ENCODE data around the gene EVC2. TPM values are rescaled to one million over a fixed set of nuclear protein-coding genes. Genes with fewer than 3 reads are reported as not detected.

Gene EVC2
- total and polyA plus RNA-seq, 2 of the 4 experiments (the other 2 are of a cell fraction), result 2.7 to 5.9 TPM

- H3K4me2 ChIP-seq (ENCODE audit: low read depth, low read length), result no peak overlapping the region
- ATAC-seq (ENCODE audit: low read depth) (no peak), DNase-seq (no peak)
- no peak overlapping the region for H2BK20ac ChIP-seq (ENCODE audit: low read depth, low read length)
- WGBS, 2 experiments (ENCODE audit: extremely low coverage in 2 of 2, insufficient read length in 1 of 2), result 98% methylated on average over 7 of the region's 10 CpGs; no CpG with 5 or more reads in 1 of the 2 experiments
- no peak overlapping the region for H3K18ac ChIP-seq (ENCODE audit: low read depth, low read length)
- H2BK120ac ChIP-seq (ENCODE audit: low read depth, low read length), result no peak overlapping the region
- H4K5ac ChIP-seq (ENCODE audit: low read depth, low read length), result no peak overlapping the region
- H3K27me3 ChIP-seq (ENCODE audit: control insufficient read depth, insufficient read depth, low read length), result no peaks in the 10 kb centered on the region
- no peak overlapping the region for H3K4me3 ChIP-seq (ENCODE audit: insufficient read depth, low read depth, low read length)
- no peak overlapping the region for H2AK5ac ChIP-seq (ENCODE audit: low read depth, low read length)
- no TSS peak for BruUV-seq (replicated peaks)
- no peak overlapping the region for H3K56ac ChIP-seq (ENCODE audit: extremely low read depth, insufficient read depth, low read length)
- H3K79me1 ChIP-seq (ENCODE audit: low read depth in 1 of 2, low read length in 2 of 2), result peaks cover 38 to 57% of the 10 kb centered on the region in 2 experiments
- in situ Hi-C loops (cut with MboI; ENCODE audit: low sequenced_read_pairs), result no loop called here
- H3K4me1 ChIP-seq (ENCODE audit: control insufficient read depth, insufficient read depth, low read length), result no peaks in the 10 kb centered on the region
- no peak overlapping the region for H3K23ac ChIP-seq (ENCODE audit: low read depth, low read length)
- dilution Hi-C loops (cut with HindIII; ENCODE audit: low sequenced_read_pairs, unreplicated experiment), result no loop called here
- H2BK5ac ChIP-seq (ENCODE audit: low read depth, low read length, poor library complexity, severe bottlenecking), result no peak overlapping the region
- H3K14ac ChIP-seq (replicated peaks; ENCODE audit: low read depth, low read length), result no peak overlapping the region
- H3K4ac ChIP-seq (ENCODE audit: low read depth, low read length), result no peak overlapping the region
- H3K9me1 ChIP-seq (ENCODE audit: insufficient read depth, low read length), result peaks cover 6% of the 10 kb centered on the region; the same call in 1 of the 2 replicates
- H3K9ac ChIP-seq (ENCODE audit: low read depth, low read length), result no peak overlapping the region
- no peak overlapping the region for H2BK15ac ChIP-seq (ENCODE audit: low read depth, low read length)
- ChIA-PET POLR2A (ENCODE audit: unreplicated experiment) (no interaction called here), CTCF (no interaction called here)
- H4K91ac ChIP-seq (ENCODE audit: insufficient read depth, low read depth, low read length), result no peak overlapping the region
- H3K9me3 ChIP-seq (ENCODE audit: control insufficient read depth, insufficient read depth, low read length), result no peaks in the 10 kb centered on the region
- peaks cover 65% of the 10 kb centered on the region for H3K36me3 ChIP-seq (ENCODE audit: control insufficient read depth, insufficient read depth, low read length)
- peaks cover 15% of the 10 kb centered on the region for H4K20me1 ChIP-seq (ENCODE audit: insufficient read depth, low read length)
- H4K8ac ChIP-seq (ENCODE audit: low read depth in 2 of 2, low read length in 2 of 2), result no peak overlapping the region
- H2AK9ac ChIP-seq (replicated peaks; ENCODE audit: low read depth, low read length, poor library complexity), result no peak overlapping the region
- H2AFZ ChIP-seq (replicated peaks; ENCODE audit: low read length, poor library complexity), result no peak overlapping the region
- no peak for TF ChIP-seq BHLHE40 (IDR thresholded peaks at IDR 0.05; ENCODE audit: low read depth, low read length)
- TF ChIP-seq, protein P1, sequence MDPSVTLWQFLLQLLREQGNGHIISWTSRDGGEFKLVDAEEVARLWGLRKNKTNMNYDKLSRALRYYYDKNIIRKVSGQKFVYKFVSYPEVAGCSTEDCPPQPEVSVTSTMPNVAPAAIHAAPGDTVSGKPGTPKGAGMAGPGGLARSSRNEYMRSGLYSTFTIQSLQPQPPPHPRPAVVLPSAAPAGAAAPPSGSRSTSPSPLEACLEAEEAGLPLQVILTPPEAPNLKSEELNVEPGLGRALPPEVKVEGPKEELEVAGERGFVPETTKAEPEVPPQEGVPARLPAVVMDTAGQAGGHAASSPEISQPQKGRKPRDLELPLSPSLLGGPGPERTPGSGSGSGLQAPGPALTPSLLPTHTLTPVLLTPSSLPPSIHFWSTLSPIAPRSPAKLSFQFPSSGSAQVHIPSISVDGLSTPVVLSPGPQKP (IDR thresholded peaks at IDR 0.05; ENCODE audit: borderline replicate concordance, low read depth, low read length), result no peak
- TF ChIP-seq FOS (IDR thresholded peaks at IDR 0.05; ENCODE audit: low read depth, low read length), result no peak
- no peak for TF ChIP-seq RCOR1 (IDR thresholded peaks at IDR 0.05; ENCODE audit: insufficient replicate concordance, low read length)
- no peak for TF ChIP-seq MXI1 (IDR thresholded peaks at IDR 0.05; ENCODE audit: borderline replicate concordance, low read depth, low read length)
- TF ChIP-seq, protein P2, sequence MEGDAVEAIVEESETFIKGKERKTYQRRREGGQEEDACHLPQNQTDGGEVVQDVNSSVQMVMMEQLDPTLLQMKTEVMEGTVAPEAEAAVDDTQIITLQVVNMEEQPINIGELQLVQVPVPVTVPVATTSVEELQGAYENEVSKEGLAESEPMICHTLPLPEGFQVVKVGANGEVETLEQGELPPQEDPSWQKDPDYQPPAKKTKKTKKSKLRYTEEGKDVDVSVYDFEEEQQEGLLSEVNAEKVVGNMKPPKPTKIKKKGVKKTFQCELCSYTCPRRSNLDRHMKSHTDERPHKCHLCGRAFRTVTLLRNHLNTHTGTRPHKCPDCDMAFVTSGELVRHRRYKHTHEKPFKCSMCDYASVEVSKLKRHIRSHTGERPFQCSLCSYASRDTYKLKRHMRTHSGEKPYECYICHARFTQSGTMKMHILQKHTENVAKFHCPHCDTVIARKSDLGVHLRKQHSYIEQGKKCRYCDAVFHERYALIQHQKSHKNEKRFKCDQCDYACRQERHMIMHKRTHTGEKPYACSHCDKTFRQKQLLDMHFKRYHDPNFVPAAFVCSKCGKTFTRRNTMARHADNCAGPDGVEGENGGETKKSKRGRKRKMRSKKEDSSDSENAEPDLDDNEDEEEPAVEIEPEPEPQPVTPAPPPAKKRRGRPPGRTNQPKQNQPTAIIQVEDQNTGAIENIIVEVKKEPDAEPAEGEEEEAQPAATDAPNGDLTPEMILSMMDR (conservative IDR thresholded peaks at IDR 0.05; ENCODE audit: low read depth, low read length), result no peak
- TF ChIP-seq RFX5 (IDR thresholded peaks at IDR 0.05; ENCODE audit: low read depth, low read length), result no peak
- no peak overlapping the region for H3K27ac ChIP-seq (ENCODE audit: insufficient read depth, low read length)
- intact Hi-C loops (cut with micrococcal nuclease), result no loop called here
These were observed 23.8 kb upstream of the EVC2 start for GRCh38 chr4:5732158-5732557.

Data from IMR-90 (cell line).